HG03196 (cell line): ENCODE data around the gene MAP3K4.

Experiments
- ATAC-seq: cut with Tn5 transposase; IDR thresholded peaks from one replicate; pipeline ENCODE4 v1.9.1; 2021; ENCODE audit not compliant: unreplicated experiment

The MAP3K4 gene

DNA sequence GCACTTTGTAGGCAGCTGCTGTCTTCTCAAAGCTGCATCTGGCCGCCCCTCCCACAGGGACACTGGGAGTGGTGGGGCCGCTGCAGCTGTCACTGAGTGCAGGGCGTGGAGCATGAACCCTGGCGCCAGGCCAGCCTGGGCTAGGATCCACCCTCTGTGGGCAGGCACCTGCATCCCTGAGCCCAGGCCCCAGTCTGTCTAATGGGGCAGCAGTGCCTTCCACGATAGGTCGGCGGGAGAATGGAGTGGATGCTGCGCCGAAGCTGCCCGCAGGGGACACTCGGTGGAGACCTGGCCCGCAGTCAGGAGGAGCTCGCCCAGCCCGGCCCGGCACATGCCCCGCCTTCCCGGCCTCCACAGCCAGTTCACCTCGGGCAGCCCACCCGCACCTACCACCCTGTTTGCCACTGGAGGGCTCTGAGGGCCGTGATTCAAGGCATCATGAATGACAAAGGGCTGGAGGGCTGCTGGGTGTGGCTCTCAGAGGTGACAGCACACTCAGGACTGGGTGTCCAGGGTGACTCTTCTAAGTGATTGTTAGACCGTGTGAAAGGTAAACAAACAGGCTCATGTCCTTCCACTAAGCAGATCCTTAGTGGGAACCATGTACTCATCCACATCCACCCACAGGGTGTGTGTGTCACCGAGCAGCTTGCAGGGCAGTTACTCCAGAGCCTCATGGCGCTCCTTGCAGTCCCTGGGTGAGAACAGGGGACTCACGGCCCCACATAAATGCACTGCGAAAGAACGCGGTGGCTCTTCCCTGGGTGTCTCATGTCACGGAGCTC lies 148.4 kb downstream of the MAP3K4 start:
- no peak for ATAC-seq

DNA sequence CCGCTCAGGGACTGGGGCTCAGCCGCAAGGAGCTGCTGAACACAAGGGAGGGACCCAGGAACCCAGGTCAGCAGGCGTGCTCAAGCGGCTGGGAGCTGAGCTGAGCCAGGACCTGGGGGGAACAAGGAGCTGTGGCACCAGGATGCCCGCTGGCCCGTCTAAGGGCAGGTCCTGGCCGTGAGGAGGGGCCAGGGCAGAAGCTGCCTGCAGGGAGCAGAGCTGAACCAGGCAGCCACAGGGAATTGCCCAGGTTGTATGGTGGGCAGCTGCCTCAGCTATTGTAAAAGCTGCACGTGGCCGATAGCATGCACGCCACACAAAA lies 148.9 kb downstream of the MAP3K4 start:
- ATAC-seq: no peak

DNA sequence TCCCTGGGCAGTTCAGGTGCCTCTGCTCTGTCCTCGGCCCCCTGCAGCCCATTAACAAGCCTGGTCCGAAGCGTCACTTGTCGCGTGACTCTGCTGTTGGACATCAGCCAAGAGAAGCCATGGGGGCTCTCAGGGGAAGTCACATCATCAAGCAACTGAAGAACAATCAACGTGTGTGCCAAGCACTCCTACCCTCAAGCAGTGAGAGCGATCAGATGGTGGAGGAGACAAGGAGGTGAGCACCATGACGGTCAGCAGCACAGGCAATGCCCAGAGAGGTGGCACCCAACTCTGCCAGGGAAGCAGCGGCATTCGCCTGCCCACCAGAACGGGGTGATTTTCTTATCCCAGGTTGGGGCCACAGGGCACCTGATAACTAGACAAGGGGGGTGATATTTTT lies 149.6 kb downstream of the MAP3K4 start:
- no peak for ATAC-seq

DNA sequence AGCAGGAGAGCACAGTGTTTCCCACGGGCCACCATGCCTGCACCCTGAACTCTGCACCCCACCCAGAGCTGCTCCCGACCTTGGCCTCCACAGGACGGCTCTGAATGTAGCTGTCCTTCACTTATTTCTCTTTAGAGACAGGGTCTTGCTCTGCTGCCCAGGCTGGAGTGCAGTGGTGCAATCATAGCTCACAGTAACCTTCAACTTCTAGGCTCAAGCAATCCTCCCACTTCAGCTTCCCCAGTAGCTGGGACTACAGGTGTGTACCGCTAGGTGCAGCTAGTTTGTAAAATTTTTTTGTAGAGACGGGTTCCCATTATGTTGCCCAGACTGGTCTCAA lies 151.4 kb downstream of the MAP3K4 start:
- no peak for ATAC-seq

DNA sequence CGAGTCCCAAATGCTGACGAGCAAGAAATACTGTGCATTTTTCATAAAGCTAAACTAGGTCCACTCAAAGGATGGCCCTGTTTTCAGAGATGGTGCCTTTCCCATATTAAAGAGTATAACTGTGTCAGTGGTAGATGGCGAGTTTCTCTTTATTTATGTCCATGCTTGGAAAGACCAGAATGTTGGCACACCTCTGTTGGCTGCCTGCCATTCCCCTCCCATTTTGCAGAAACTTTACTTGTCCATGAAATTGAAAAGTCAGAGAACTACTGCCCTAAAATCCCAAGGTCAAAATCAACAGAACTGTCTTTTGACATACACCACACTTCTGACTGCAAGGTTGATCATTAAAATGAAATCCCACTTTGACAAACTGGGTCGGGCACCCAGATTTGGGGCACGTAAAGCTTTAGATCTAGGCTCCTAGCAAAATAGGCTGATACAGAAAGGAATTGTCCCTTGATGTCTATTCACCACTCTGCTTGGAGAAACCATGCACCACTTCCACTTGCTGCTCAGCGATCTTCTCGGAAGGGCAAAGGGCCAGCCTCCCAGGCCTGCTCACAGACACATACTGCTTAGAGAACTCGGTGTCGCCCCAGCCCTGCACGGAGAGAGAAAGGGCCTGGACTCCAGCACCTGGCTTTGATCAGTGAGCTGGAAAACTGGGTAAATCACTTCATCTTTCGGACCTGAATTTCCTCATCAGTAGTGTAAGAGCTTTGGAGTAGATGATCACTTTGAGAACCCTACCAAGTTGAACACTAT lies 152.3 kb downstream of the MAP3K4 start:
- ATAC-seq: no peak

DNA sequence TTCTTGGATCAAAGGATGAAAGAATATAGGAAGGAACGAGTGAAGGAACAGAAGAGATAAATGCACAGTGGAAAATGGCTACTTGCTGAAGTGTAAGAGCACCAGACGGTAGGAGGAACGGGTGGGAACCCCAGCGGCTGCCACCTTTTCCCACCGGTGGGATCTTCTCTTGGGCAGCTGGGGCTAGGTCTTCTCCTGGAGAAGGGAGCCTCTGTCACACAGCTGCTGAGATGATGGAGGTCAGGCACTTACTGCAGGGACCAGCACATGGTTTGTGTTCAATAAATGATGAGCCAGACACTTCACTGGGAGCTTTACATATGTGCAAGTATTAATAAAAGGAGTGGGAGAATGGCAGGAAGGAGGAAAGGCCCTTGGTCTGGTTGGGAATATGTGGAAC lies 158.6 kb downstream of the MAP3K4 start:
- ATAC-seq: no peak

DNA sequence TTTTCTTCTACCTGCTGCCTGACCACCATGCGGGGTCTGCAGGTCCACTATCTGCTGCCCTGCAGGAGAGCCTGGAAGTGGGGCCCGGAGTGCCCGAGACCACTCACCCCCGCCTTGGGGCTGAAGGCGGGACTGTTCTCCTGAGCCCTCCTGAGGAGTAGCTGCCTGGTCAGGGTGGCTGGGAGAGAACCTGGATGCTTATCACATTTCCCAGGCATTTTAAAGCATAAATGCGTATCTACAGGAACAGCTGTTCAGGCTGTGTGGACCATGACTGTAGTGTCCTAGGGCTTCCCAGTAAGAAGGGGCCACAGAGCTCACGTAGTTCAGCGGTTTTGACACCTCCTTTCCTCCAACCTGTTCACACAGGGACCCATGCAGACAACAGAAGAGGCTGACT lies 159.0 kb downstream of the MAP3K4 start:
- ATAC-seq: no peak

DNA sequence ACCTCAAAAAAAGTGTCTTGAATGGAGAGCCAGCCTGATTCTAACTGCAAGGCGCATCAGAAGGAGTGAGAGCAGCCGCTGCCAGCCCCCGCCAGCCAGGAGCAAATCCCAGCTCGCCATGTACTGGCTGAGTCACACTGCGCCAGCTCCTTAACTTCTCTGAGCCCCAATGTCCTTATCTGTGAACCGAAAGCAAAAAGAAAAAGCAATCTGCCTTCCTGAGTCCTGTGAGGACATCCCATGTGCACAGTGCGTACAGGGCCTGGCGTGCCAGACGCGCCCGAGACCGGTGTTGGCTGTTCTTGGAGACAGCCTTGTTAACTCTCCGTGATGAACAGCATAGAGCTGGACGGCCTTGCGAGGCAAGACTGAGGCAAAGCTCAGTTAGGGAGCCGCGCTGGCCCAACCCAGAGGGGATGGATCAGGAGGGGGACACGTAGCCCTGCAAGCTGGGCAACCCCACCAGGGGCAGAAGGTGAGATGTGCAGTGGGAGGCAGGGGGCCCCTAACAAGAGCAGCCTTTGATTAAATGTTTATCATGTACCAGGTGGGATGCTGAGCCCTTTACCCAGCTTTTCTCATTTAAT lies 159.6 kb downstream of the MAP3K4 start:
- no peak for ATAC-seq

DNA sequence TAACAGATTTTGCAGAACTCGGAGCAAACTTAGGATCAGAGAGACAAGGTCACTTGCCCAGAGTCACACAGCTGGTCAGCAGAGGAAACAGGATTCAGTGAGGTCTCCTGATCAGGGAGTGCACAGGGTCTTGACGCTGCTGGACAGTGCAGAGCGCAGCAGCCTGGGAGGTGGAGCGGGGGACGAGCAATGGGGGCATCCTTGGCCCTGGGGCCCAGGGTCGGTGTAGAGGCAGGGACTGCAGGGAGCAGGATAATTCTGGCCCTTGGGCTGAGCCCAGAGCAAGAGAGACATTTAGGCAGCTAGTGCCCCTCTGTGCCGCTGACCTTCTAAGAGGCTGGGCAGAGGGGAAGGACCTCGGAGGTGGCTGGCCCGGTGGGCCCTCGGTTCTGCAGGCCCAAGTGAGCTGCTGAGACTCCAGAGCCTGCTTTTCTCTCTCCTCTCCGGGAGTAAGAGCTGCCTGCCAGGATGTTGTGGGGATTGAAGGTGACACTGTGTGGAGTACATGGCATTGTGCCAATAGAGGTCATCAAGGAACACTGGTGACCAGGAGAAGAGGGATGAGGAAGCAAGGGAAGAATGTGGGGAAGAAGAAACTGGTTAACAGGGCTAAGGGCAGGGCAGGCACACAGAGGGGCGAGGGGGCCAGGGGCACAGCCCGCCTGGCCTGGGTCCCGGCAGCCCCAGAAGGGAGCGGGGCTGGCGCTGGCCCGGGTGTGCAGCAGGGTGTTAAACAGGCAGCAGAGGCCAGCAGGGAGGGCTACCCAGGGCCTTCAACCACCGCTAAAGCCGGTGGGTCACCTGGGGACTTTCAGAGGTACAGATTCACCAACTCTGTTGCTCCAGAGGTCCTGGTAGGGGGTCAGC lies 160.3 kb downstream of the MAP3K4 start:
- ATAC-seq: no peak

DNA sequence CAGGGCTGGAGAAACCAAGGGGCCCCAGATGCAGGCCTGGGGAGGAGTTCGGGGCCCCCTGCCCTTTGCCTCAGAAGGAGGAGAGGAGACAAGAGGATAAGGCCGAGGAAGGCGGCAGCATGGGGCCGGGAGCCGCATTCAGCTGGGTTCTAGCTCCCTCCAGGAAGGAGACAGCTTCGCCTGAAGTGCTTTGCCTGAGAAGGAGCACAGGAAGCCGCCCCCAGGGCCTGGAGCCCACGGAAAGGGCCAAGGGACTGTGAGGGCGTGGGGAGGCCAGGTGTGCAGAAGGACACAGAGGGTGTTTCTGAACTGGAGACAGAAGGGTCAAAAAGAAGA lies 160.9 kb downstream of the MAP3K4 start:
- ATAC-seq: no peak

DNA sequence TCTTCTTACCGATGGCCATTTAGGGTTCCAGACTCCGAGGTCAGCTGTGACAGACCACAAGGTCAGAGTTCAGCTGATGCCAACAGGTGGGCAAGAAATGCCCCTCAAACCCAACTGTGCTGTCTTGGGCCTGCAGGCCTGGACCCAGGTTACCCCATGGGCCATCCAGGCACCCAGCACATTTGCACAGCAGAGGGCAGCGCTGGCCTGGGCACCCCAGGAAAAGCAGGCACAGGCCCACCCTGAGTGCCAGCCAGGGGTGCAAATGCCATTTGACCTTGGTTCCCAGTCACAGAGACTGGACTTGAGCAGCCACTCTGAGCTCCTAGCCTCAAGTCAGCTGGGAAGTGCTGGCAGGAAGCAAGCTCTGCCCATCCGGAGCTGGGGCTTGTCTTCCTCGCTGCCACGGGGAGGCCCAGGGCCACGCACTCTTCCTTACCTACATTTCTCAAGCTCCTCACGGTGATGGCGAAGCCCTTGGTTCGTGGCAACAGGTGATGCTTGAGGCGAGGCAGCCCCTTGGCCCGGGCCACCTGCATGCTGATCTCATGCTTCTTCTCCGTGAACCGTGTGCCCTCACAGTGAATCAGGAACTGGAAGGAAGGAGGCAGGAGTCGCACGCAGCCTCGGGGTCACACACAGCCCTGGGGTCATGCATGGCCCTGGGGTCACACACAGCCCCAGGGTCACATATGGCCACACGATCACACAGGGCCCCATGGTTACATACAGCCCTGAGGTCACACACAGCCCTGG lies 161.5 kb downstream of the MAP3K4 start:
- peak; percentile 45 for ATAC-seq

DNA sequence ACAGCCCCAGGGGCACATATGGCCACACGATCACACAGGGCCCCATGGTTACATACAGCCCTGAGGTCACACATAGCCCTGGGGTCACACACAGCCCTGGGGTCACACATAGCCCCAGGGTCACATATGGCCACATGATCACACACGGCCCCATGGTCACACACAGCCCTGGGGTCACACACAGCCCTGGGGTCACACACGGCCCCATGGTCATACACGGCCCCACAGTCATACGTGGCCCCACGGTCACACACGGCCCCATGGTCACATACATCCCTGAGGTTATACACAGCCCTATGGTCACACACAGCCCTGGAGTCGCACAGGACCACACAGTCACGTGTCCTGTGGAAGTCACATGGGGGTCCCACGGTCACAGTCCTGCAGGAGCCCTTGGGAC lies 162.2 kb downstream of the MAP3K4 start:
- no peak for ATAC-seq

DNA sequence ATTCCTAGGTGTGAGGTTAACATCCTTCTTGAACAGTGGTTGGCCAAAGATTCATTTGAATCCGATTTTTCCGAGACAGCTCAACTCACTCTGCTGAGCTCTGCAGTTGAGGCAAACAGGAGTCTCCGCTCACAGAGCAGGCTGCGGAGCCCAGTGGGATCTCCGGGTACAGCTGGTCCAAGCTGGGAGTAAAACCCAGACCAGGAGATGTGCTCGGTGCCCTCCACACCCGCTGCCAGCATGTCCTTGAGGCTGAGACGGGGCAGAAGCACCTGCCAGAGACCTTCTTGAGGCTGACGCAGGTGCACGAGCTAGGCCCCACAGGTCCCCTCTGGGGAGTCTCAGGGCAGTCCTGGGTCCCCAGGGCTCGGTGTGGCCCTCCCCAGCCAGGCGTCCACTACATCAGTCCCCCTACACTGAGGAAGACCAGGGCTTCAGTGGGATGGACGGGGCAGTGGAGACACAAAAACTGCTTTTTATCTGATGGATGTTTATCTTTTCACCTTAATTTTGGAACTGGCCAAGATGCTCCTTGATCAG lies 163.3 kb downstream of the MAP3K4 start:
- ATAC-seq: no peak

DNA sequence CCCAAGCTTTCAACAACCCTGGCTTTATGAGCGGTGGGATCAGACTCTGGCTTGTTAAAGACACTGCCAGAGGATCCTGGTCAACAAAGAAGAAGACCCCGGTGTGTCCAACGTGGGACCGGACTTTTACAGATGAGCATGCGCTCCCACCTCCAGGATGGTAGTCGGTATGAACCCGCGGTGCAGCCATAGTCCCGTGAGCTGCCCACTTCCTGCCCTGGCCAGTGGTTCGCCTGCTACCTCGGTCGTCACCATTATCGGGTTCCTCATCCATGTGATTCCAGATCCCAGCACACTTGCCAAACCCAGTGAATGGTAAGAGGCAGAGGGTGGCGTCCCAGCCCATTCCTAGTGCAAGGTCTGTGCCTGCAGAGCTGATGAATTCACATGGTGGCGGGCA lies 169.6 kb downstream of the MAP3K4 start:
- no peak for ATAC-seq

DNA sequence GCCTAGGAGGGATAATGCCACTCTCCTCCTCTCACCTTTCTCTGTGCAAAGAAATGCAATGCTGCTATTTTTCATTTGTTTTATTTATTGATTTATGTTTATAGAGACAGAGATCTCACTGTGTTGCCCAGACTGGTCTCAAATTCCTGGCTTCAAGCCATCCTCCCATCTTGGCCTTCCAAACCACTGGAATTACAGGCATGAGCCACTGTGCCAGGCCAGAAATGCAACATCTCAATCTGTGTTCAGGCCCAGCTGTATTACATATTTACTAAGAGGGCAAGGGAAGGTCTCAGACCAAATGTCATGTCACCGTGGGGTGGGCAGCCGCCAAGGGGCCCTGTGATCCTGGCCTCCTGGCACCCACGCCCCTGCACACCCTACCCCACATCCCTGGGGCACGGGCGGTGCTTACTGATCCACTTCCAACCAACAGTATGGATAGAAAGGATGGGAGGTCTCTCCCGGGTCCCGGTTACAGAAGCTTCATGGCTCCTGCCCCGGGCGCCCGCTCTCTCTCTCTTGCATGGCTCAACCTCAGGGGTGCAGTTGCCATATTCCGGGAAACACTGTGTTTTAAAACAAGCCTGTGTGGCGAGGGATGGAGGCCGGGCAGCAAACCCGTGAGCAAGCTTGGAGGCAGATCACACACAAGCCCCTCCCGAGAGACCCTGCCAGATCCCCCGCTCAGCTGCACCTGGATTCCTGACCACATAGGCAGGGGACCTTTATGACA lies 170.5 kb downstream of the MAP3K4 start:
- ATAC-seq: no peak

DNA sequence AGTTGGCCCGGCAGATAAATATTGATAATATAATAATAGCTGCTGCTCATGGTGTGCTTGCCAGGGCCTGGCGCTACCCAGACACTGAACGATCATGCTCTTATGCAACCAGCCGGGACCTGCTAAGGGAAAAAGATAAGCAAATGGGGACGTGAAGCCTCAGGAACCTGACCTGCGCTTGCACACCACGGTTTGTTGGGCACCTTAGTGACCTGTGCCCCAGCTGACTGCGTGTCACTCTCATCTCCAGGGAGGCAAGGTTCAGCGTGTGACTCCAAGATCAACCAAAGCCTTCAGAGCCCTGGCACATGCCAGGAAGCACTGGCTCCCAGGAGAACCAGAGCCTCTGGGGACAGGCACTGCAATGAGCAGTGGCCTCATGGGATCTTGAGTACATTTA lies 171.2 kb downstream of the MAP3K4 start:
- no peak for ATAC-seq

DNA sequence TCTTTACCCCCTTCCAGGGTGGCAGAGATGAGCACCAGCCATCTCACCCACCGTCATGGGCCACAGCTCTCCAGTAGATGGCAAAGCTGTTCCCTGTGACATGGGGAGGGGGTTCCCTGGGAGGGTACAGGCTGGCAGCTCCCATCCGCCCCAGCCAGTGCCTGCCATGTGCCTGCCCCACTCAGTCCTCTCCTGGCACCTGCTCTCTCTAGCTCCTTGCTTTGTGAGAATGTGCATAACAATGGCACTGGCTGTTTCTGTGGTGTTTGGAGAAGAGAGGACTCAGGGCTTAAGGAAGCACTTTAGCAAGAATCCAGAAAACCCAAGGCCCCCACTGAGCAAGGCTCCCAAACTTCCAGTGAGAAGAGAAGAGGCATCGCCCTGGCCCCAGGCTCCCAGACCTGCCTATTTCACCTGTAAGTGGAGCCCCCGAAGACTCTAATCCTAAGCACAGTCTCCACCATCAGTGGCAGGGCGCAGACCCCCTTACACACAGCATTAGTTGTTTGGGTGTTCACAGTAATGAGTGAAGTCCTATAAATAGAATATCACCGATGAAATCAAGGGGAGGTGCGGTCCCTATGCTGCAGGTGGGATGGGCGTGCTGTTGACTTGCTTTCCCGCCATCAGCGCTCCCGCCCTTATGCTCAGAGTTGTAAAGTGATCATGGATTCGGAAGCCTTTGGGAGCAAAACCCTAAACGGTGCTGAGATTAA lies 172.1 kb downstream of the MAP3K4 start:
- ATAC-seq: no peak

DNA sequence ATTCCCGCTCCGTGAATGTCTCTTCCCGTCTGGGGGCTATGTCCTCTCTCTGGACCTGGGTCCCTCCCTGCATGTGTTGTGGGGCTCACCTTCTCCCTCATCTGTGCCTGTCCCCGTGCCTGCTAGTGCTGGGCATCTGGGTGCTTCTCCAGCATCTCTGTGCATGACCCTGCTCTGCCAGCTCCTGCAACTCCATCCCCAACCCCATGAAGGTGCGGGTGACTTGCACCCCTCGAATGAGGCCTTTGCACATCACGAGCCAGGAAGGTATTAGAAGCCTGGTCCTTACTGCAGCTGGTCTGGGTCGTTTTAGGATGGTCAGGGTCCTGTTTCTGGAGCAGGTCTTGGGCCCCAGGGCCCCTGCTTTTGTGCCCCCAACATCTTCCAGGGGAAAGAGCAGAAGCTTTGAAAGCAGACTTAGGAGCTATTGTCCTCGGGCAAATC lies 172.6 kb downstream of the MAP3K4 start:
- no peak for ATAC-seq

DNA sequence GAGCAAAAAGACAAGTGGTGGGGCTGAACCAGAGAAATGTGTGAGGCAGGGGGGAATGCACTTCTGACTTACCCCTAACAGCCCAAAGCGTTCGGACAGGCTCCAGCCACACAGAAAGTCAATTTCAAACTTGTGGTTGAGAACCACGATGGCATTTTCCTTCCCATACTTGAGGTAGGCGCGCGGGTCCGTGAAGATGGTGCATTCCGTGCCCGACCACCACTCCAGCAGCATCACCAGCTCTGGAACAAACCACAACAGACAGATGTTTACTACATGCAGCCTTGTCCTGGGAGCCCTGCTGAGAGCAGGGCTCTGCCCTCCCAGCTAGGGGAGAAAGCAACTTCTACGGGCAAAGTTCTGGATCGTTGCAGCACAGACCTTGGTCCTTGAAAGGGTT lies 174.6 kb downstream of the MAP3K4 start:
- ATAC-seq: no peak
